GM18499 (cell line): ENCODE results near the gene KIF19.

Experiments
- ATAC-seq: cut with Tn5 transposase; IDR thresholded peaks from one replicate; pipeline ENCODE4 v1.9.1; 2021; ENCODE audit warnings: moderate number of reproducible peaks; ENCODE audit not compliant: insufficient read depth, unreplicated experiment

KIF19 gene

GRCh38 chr17:74360899-74361229 lies 34.8 kb downstream of the KIF19 start:
- ATAC-seq, result no peak

- no peak for ATAC-seq
These were observed 35.4 kb downstream of the KIF19 start, which contains the start of gene BTBD17 for GRCh38 chr17:74361230-74362068. Gene BTBD17 (minus strand): TSS chr17:74361868. CDS start chr17:74361819, 49 bp downstream.

- ATAC-seq, result no peak
These were observed 36.0 kb downstream of the KIF19 start for GRCh38 chr17:74362069-74362405.

GRCh38 chr17:74362810-74363498 lies 36.9 kb downstream of the KIF19 start:
- no peak for ATAC-seq

DNA sequence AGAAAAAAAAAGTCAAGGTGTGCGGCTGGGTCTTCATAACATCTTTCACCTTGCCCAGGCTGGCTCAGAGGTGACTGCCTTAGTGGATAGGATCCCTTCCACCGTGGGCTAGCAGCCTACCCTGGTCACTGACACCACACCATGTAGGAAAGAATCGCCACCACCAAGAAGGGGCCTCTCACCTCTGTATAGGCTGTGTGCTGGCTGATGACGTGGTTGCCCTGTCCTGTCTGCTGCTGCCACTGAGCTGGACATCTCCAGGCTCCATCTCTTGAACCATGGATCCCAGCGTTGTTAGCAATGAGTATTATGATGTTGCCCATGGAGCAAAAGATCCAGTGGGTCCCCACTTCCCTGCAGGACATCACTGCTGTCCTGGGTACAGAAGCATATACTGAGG lies 41.2 kb downstream of the KIF19 start, which contains the start of gene GPR142:
GPR142 (plus strand) TSS at position 301 of the 400 bp plus-strand sequence. CDS start 2,035 bp downstream, outside the sequence.
- ATAC-seq, result no peak

DNA sequence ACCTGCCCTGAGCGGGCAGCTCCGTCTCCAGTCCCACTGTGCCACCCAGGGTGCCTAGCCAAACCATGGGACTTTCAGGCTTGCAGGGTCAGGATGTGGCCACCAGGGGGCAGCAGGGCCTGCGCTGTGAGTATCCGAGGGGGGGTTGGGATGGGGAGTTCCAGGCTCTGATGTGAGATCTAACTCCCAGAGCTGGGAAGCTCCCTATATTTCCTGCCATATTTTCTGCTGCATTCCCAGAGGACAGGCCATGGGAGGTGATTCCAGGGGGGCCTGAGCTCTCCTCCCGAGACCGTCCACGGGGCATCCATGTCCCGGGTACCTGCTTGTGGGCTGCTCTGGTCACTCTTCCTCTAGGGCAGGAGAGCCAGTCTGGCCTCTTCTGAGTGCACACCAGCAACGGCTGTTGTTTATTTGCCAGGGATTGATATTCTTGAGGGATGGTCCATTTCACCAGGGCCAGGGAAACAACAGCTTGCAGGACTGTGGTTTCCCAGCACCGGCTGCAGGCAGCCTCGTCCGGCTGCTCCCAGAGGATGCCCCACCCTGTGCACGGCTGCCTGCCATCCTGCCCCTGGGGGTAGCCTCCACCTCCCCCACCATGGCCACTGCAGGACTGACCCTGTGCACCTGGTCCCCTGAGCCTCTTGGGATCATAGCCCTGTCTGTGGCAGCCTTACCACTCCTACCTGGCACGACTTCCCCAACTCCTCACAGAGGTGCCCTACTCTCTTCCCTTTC lies 42.5 kb downstream of the KIF19 start:
- no peak for ATAC-seq

- ATAC-seq, result no peak
These were observed 43.2 kb downstream of the KIF19 start for GRCh38 chr17:74369221-74369620.

- no peak for ATAC-seq
These were observed 43.9 kb downstream of the KIF19 start for GRCh38 chr17:74369665-74370490.

GRCh38 chr17:74371653-74372147 lies 45.7 kb downstream of the KIF19 start:
- no peak for ATAC-seq

GRCh38 chr17:74372426-74372825 lies 46.4 kb downstream of the KIF19 start:
- ATAC-seq, result no peak

DNA sequence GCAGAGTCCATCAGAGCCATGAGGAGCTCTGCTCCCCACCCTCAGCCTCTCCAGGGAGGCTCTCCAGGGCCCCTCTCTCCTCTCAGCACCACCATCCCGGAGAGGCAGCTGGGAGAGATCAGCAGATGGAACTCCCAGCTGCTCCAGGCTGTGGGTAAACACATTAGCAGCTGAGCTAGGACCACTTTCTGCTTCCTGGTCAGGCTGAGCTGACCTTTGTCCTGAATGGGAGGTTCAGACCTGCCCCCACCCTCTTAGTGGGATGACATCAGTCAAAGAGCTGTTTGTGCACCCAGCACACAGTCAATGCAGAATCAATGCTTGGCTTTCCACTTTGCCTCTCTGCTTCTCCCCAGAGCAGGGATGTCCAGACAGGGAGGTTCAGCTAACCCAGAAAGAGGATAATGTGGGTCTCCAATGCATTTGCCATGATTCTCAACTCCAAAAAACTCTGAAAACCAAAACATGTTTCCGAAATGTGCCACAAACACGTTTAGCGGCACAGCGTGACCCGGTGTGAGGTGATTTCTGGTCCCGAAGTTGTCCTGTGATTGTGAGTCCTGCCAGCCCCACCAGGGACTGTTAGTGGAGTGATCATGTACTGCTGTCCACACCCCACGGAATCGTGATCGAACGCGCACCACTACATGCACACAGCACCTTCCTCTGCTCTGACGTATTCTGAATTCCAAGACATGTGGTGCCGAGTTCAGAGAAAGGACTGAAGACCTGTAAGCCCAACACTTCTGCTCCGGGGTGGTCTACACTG lies 48.0 kb downstream of the KIF19 start:
- no peak for ATAC-seq

DNA sequence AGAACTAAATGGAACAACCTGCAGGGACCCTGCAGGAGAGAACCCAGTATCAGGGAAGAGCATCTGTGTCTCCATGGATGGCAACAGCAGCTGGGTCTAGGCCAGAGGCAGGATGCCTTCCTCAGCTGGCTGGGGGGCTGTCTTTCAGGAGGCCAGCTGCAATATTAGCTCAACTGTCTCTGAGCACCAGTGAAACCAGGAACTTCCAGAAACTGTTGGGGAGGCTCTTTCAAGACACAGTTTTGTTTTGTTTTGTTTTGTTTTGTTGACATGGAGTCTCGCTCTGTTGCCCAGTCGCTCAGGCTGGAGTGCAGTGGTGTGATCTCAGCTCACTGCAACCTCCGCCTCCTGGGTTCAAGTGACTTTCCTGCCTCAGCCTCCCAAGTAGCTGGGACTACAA lies 48.8 kb downstream of the KIF19 start:
- ATAC-seq, result no peak

DNA sequence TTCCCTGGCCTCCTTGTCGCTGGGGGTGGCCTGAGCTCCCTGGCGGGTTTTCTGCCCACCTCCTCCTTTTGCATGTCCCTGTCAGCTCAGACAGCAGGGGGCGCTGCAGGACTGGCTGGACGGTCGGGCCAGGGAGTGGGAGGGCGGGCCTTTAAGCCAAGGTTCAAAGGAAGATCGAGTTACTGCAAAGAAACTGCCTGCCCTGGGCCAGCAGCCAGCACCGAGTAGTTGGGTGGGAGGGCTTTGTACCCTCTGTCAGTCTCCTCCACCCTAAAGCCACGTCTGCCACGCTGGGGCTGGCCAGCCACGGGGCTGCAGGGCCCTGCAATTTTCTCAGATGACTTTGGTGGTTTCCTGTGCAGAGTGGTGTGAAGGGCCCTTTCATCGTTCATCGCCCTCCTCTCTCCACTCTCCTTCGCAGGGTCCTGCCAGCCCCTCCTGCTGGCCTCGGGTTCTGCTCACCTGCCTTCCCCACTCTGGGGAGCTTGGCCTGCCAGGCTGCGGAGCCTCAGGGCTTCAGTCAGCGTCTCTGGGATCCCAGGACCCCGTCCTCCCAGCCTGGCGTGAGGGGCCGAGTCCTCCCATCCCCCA lies 53.6 kb downstream of the KIF19 start:
- ATAC-seq, result no peak

GRCh38 chr17:74380086-74380958 lies 54.3 kb downstream of the KIF19 start:
- ATAC-seq, result no peak

DNA sequence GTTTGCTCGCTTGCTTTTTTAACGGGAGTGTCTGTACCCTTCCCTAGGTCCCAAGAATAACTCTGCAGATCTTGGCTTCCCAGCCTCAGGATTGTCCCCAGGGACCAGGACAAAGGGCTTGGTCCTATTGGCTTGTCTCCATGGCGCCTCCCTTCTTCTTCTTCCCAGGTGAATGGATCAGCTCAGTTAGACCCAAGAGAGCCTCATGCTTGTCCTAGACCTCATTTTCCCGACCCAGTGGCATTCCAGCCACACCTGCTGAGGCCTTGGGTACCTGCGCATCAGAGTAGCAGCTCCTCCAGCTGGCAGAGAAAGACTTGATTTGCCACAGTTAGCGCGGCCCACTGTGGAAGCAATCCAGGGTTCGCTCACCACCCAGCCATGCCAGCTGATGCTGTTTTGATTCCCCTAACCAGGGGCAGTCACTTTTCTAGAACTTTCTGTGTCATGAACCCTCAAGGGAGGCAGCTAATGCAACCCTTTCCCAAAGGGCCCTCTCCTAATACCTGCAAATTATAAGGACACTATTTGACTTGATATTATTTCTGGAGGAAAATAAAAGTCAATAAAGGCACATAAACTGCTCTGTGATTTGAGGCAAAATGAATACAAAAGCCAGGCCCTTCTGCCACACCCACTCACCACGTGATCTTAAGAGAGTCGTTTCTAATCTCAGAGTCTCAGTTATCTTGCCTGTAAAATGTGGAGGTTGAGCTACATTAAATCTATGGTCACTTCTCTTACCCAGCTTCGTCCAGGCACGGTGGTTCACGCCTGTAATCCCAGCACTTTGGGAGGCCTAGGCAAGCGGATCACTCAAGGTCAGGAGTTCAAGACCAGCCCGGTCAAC lies 55.2 kb downstream of the KIF19 start:
- no peak for ATAC-seq

GRCh38 chr17:74383141-74383540 lies 57.1 kb downstream of the KIF19 start:
- ATAC-seq, result no peak

GRCh38 chr17:74385201-74385600 lies 59.2 kb downstream of the KIF19 start:
- no peak for ATAC-seq
